GM10248 (cell line): ENCODE measurements around the gene PLP2.

Experiments
- CTCF ChIA-PET: fragments of 300-600 bp; sonication (Branson Sonifier 250); formaldehyde crosslinking; extraction: SDS; loops from one replicate; lab custom pipeline; 2021; ENCODE audit warnings: antibody characterized with exemption; lab: Yijun Ruan, JAX
- POLR2A ChIA-PET: fragments of 350-650 bp; sonication (Branson Sonifier 250); formaldehyde crosslinking; extraction: SDS; loops from one replicate; lab custom pipeline; 2020; ENCODE audit warnings: antibody characterized with exemption; lab: Yijun Ruan, JAX
- DNase-seq: peaks from one replicate; pipeline ENCODE4 v3.0.0; 2012; ENCODE audit errors: extremely low spot score
- CTCF ChIP-seq: IDR thresholded peaks from 2 replicates; pipeline ENCODE4 v1.5.1; 2012; ENCODE audit warnings: mild to moderate bottlenecking, low read depth; ENCODE audit errors: extremely low read depth, missing control alignments, control extremely low read depth

PLP2 gene

GRCh38 chrX:49214996-49215526 lies 43.4 kb downstream of the PLP2 start:
- CTCF ChIA-PET: no interaction called here

GRCh38 chrX:49220100-49220499 lies 48.4 kb downstream of the PLP2 start:
- POLR2A ChIA-PET: no interaction called here
- CTCF ChIA-PET: no interaction called here
- no peak for DNase-seq
- TF ChIP-seq CTCF: no peak

More at GRCh38 chrX:49214996-49215526, 43.4 kb downstream of the PLP2 start:
- no peak for DNase-seq
- no peak for TF ChIP-seq CTCF
- POLR2A ChIA-PET: no interaction called here

GRCh38 chrX:49221868-49222267 lies 50.2 kb downstream of the PLP2 start:
- TF ChIP-seq CTCF: no peak
- ChIA-PET CTCF (interaction anchor here (2.1 kb wide), 1 partner anchor 29 kb away, joined by 5 read pairs; no protein-coding TSS in a partner anchor), POLR2A (no interaction called here)
- no peak for DNase-seq
